ENCODE data around the gene FAM117B.

- TF ChIP-seq POLR2A (IDR thresholded peaks at IDR 0.05) (no peak), CTCF (IDR thresholded peaks at IDR 0.05) (no peak)
These were observed 148.3 kb downstream of the FAM117B start for GRCh38 chr2:202782940-202783558.

All from esophagus squamous epithelium (tissue), 4 donors.